Duodenal mucosa (tissue), 2 donors: ENCODE data around the gene UBE3B.
"Not testable (repeated sequence)": the region's sequence is repeated elsewhere in the genome, so short reads cannot be mapped to it uniquely, and the experiment has no call there.

Experiments
- H3K27ac ChIP-seq: one replicate; pipeline ENCODE4 v1.7.0; 2013; ENCODE audit warnings: low read depth, low read length
- H3K27me3 ChIP-seq, 2 donors: one replicate each; pipeline ENCODE4 v1.7.0; 2013; ENCODE audit warnings: low read length in 2 of 2, control low read depth in 1 of 2; ENCODE audit not compliant: insufficient read depth in 2 of 2, control insufficient read depth in 1 of 2
- H3K36me3 ChIP-seq, 2 donors: one replicate each; pipeline ENCODE4 v1.7.0; 2013; ENCODE audit warnings: low read length in 2 of 2, control low read depth in 1 of 2; ENCODE audit not compliant: insufficient read depth in 2 of 2, control insufficient read depth in 1 of 2
- H3K4me1 ChIP-seq, 2 donors: one replicate each; pipeline ENCODE4 v1.7.0; 2013; ENCODE audit warnings: low read length in 2 of 2, control low read depth in 1 of 2; ENCODE audit not compliant: insufficient read depth in 2 of 2, control insufficient read depth in 1 of 2
- H3K4me3 ChIP-seq, 2 donors: one replicate each; pipeline ENCODE4 v1.7.0; 2013; ENCODE audit warnings: low read length in 2 of 2, low read depth in 1 of 2
- H3K9ac ChIP-seq, 2 donors: one replicate each; pipeline ENCODE4 v1.7.0; 2013; ENCODE audit warnings: low read length in 2 of 2, low read depth in 1 of 2
- H3K9me3 ChIP-seq, 2 donors: one replicate each; pipeline ENCODE4 v1.7.0; 2013; ENCODE audit warnings: low read length in 2 of 2, control low read depth in 1 of 2; ENCODE audit not compliant: control insufficient read depth in 1 of 2

UBE3B gene

GRCh38 chr12:109473526-109474270 lies 3.7 kb upstream of the UBE3B start:
- H3K27me3 ChIP-seq, H3K27ac ChIP-seq, H3K9me3 ChIP-seq, H3K9ac ChIP-seq, H3K4me3 ChIP-seq: not testable (repeated sequence)
- Histone ChIP-seq H3K4me1 (peaks cover 15 to 20% of the 10 kb centered on the region in 2 donors), H3K36me3 (peaks cover 9 to 16% of the 10 kb centered on the region in 2 donors)

GRCh38 chr12:109475121-109475520 lies 2.3 kb upstream of the UBE3B start:
- Histone ChIP-seq H3K27me3 (no peaks in the 10 kb centered on the region), H3K4me1 (peaks cover 17 to 22% of the 10 kb centered on the region in 2 donors), H3K4me3 (no peak overlapping the region), H3K9ac (no peak overlapping the region), H3K27ac (no peak overlapping the region), H3K36me3 (peaks cover 0 to 6% of the 10 kb centered on the region in 2 donors), H3K9me3 (no peaks in the 10 kb centered on the region)

- Histone ChIP-seq H3K9ac (peak overlapping the region; percentile 95), H3K27ac (peak overlapping the region; percentile 95), H3K36me3 (peaks cover 0 to 6% of the 10 kb centered on the region in 2 donors), H3K27me3 (no peaks in the 10 kb centered on the region), H3K9me3 (no peaks in the 10 kb centered on the region), H3K4me3 (peak overlapping the region; percentile 96 to 97), H3K4me1 (peaks cover 17 to 22% of the 10 kb centered on the region in 2 donors)
These were observed 1.2 kb upstream of the UBE3B start for GRCh38 chr12:109475993-109476806.

- H3K27ac ChIP-seq = peak overlapping the region; percentile 95
- peaks cover 17 to 22% of the 10 kb centered on the region in 2 donors for H3K4me1 ChIP-seq
- peak overlapping the region; percentile 96 to 97 for H3K4me3 ChIP-seq
- H3K9ac ChIP-seq = peak overlapping the region; percentile 95
- H3K27me3 ChIP-seq = no peaks in the 10 kb centered on the region
- H3K9me3 ChIP-seq = no peaks in the 10 kb centered on the region
- H3K36me3 ChIP-seq = peaks cover 0 to 6% of the 10 kb centered on the region in 2 donors
These were observed 638 bp upstream of the UBE3B start for GRCh38 chr12:109476807-109477184.

- peak overlapping the region; percentile 95 for H3K9ac ChIP-seq
- H3K4me3 ChIP-seq = peak overlapping the region; percentile 96 to 97
- peaks cover 17 to 22% of the 10 kb centered on the region in 2 donors for H3K4me1 ChIP-seq
- H3K36me3 ChIP-seq = peaks cover 0 to 3% of the 10 kb centered on the region in 2 donors
- no peaks in the 10 kb centered on the region for H3K27me3 ChIP-seq
- H3K9me3 ChIP-seq = no peaks in the 10 kb centered on the region
- no peak overlapping the region for H3K27ac ChIP-seq
These were observed 505 bp downstream of the UBE3B start for GRCh38 chr12:109477963-109478315.

- no peak overlapping the region for H3K27ac ChIP-seq
- peaks cover 17 to 22% of the 10 kb centered on the region in 2 donors for H3K4me1 ChIP-seq
- H3K4me3 ChIP-seq = no peak overlapping the region
- H3K9me3 ChIP-seq = no peaks in the 10 kb centered on the region
- H3K9ac ChIP-seq = no peak overlapping the region
- no peaks in the 10 kb centered on the region for H3K27me3 ChIP-seq
- peaks cover 7 to 15% of the 10 kb centered on the region in 2 donors for H3K36me3 ChIP-seq
These were observed 2.3 kb downstream of the UBE3B start for GRCh38 chr12:109479761-109480160.

- no peaks in the 10 kb centered on the region for H3K27me3 ChIP-seq
- H3K9me3 ChIP-seq = no peaks in the 10 kb centered on the region
- H3K4me3 ChIP-seq = no peak overlapping the region
- H3K27ac ChIP-seq = no peak overlapping the region
- no peak overlapping the region for H3K9ac ChIP-seq
- H3K4me1 ChIP-seq = peaks cover 17 to 22% of the 10 kb centered on the region in 2 donors
- peaks cover 12 to 21% of the 10 kb centered on the region in 2 donors for H3K36me3 ChIP-seq
These were observed 2.9 kb downstream of the UBE3B start for GRCh38 chr12:109480356-109480755.

GRCh38 chr12:109481863-109482262 lies 4.4 kb downstream of the UBE3B start:
- Histone ChIP-seq H3K4me1 (peaks cover 7 to 8% of the 10 kb centered on the region in 2 donors), H3K27me3 (no peaks in the 10 kb centered on the region), H3K27ac (no peak overlapping the region), H3K9me3 (no peaks in the 10 kb centered on the region), H3K36me3 (peaks cover 26 to 36% of the 10 kb centered on the region in 2 donors), H3K4me3 (no peak overlapping the region), H3K9ac (no peak overlapping the region)

GRCh38 chr12:109482491-109482890 lies 5.1 kb downstream of the UBE3B start:
- no peaks in the 10 kb centered on the region for H3K27me3 ChIP-seq
- H3K9me3 ChIP-seq = no peaks in the 10 kb centered on the region
- H3K4me1 ChIP-seq = peaks cover 7 to 8% of the 10 kb centered on the region in 2 donors
- H3K27ac ChIP-seq = no peak overlapping the region
- H3K9ac ChIP-seq = no peak overlapping the region
- no peak overlapping the region for H3K4me3 ChIP-seq
- H3K36me3 ChIP-seq = peaks cover 32 to 42% of the 10 kb centered on the region in 2 donors

- no peak overlapping the region for H3K27ac ChIP-seq
- peaks cover 36 to 46% of the 10 kb centered on the region in 2 donors for H3K36me3 ChIP-seq
- H3K4me3 ChIP-seq = no peak overlapping the region
- peaks cover 6 to 8% of the 10 kb centered on the region in 2 donors for H3K4me1 ChIP-seq
- no peak overlapping the region for H3K9ac ChIP-seq
- no peaks in the 10 kb centered on the region for H3K27me3 ChIP-seq
- no peaks in the 10 kb centered on the region for H3K9me3 ChIP-seq
These were observed 5.5 kb downstream of the UBE3B start for GRCh38 chr12:109482894-109483293.
